Parathyroid adenoma (tissue), 2 donors: ENCODE data around the gene F7.
"Not testable (repeated sequence)": the region's sequence is repeated elsewhere in the genome, so short reads cannot be mapped to it uniquely, and the experiment has no call there.

ENCODE experiments used
- H2AFZ ChIP-seq: fragments of 300-600 bp; sonication (generic); one replicate; pipeline ENCODE4 v1.7.0; 2017; ENCODE audit warnings: antibody characterized with exemption, mild to moderate bottlenecking
- H3K27ac ChIP-seq: fragments of 300-600 bp; sonication (generic); one replicate; pipeline ENCODE4 v1.7.0; 2017
- H3K27me3 ChIP-seq: fragments of 300-600 bp; sonication (generic); one replicate; pipeline ENCODE4 v1.7.0; 2017; ENCODE audit warnings: low read length; ENCODE audit not compliant: control insufficient read depth, insufficient read depth
- H3K36me3 ChIP-seq: fragments of 300-600 bp; sonication (generic); one replicate; pipeline ENCODE4 v1.7.0; 2017; ENCODE audit warnings: low read length; ENCODE audit not compliant: control insufficient read depth, insufficient read depth
- H3K4me1 ChIP-seq: fragments of 300-600 bp; sonication (generic); one replicate; pipeline ENCODE4 v1.7.0; 2017; ENCODE audit warnings: control low read depth
- H3K4me2 ChIP-seq: fragments of 300-600 bp; sonication (generic); one replicate; pipeline ENCODE4 v1.7.0; 2017; ENCODE audit warnings: low read length
- H3K4me3 ChIP-seq: fragments of 300-600 bp; sonication (generic); one replicate; pipeline ENCODE4 v1.7.0; 2017; ENCODE audit warnings: low read depth, low read length
- H3K79me2 ChIP-seq: fragments of 300-600 bp; sonication (generic); one replicate; pipeline ENCODE4 v1.7.0; 2017; ENCODE audit warnings: control low read depth
- H3K9ac ChIP-seq: fragments of 300-600 bp; sonication (generic); one replicate; pipeline ENCODE4 v1.7.0; 2017; ENCODE audit warnings: mild to moderate bottlenecking
- H3K9me3 ChIP-seq: fragments of 300-600 bp; sonication (generic); one replicate; pipeline ENCODE4 v1.7.0; 2017; ENCODE audit warnings: low read length; ENCODE audit not compliant: control insufficient read depth
- CTCF ChIP-seq: fragments of 300-600 bp; sonication (generic); IDR thresholded peaks from one replicate; pipeline ENCODE4 v1.7.0; 2017; ENCODE audit warnings: antibody characterized with exemption, mild to moderate bottlenecking
- donor health status: primary hyperparathyroidism.

Gene F7

GRCh38 chr13:113105032-113105920 lies at the start of gene F7:
TSS of gene F7 (plus strand) at chr13:113105791. CDS start at chr13:113105842, 51 bp downstream.
- no peak within 1 kb of the TSS for H3K27ac ChIP-seq
- TF ChIP-seq CTCF: no peak
- H3K4me3 ChIP-seq: no peak within 1 kb of the TSS

GRCh38 chr13:113057084-113057483 lies 48.5 kb upstream of the F7 start:
- Histone ChIP-seq H3K36me3 (no peaks in the 10 kb centered on the region), H2AFZ (no peak overlapping the region), H3K27ac (no peak overlapping the region), H3K79me2 (no peaks in the 10 kb centered on the region), H3K27me3 (no peaks in the 10 kb centered on the region), H3K4me1 (peaks cover 3% of the 10 kb centered on the region), H3K9me3 (no peaks in the 10 kb centered on the region), H3K9ac (no peak overlapping the region), H3K4me2 (no peak overlapping the region), H3K4me3 (no peak overlapping the region)
- TF ChIP-seq CTCF: no peak

More at GRCh38 chr13:113105032-113105920, at the start of gene F7:
- Histone ChIP-seq H3K9ac (no peak within 1 kb of the TSS), H3K9me3 (no peaks in the 10 kb centered on the region), H3K4me2 (no peak within 1 kb of the TSS), H3K79me2 (no peaks in the 10 kb centered on the region), H3K36me3 (no peaks in the 10 kb centered on the region), H3K27me3 (no peaks in the 10 kb centered on the region), H2AFZ (no peak within 1 kb of the TSS), H3K4me1 (no peaks in the 10 kb centered on the region)

- not testable (repeated sequence) for H3K4me3 ChIP-seq, H3K27ac ChIP-seq, H2AFZ ChIP-seq, H3K4me2 ChIP-seq, H3K9ac ChIP-seq, H3K4me1 ChIP-seq, H3K79me2 ChIP-seq, H3K36me3 ChIP-seq, H3K27me3 ChIP-seq, H3K9me3 ChIP-seq
These were observed 48.0 kb upstream of the F7 start for GRCh38 chr13:113057559-113057958.

GRCh38 chr13:113058129-113058987 lies 47.2 kb upstream of the F7 start:
- Histone ChIP-seq H3K36me3 (no peaks in the 10 kb centered on the region), H3K27ac (no peak overlapping the region), H3K4me2 (no peak overlapping the region), H3K9ac (no peak overlapping the region), H3K27me3 (no peaks in the 10 kb centered on the region), H3K4me1 (peaks cover 3% of the 10 kb centered on the region), H3K4me3 (no peak overlapping the region), H2AFZ (no peak overlapping the region), H3K9me3 (no peaks in the 10 kb centered on the region), H3K79me2 (no peaks in the 10 kb centered on the region)
- no peak for TF ChIP-seq CTCF
